Neural cell (in vitro differentiated cells): ENCODE measurements around the gene C22orf31. TPM values are rescaled to one million over a fixed set of nuclear protein-coding genes. Genes with fewer than 3 reads are reported as not detected.
A peak's percentile ranks its signal among the peaks of the same experiment; 100 is the strongest.

Experiments used
- H2AFZ ChIP-seq: fragments of 200-600, 300-800 bp; sonication (generic), shearing (Covaris generic); 2 replicates; pipeline ENCODE4 v1.6.0; 2014; ENCODE audit warnings: low read depth, mild to moderate bottlenecking, antibody characterized with exemption, low read length, moderate library complexity
- H3F3A ChIP-seq: fragments of 200-600 bp; shearing (Covaris generic); 2 replicates; pipeline ENCODE4 v1.6.1; 2016; ENCODE audit warnings: mild to moderate bottlenecking, moderate library complexity, mixed read lengths, antibody characterized with exemption, low read length; ENCODE audit not compliant: insufficient read depth, poor library complexity, severe bottlenecking
- H3K27ac ChIP-seq: fragments of 200-600, 300-800 bp; sonication (generic), shearing (Covaris generic); 2 replicates; pipeline ENCODE4 v1.5.1; 2014; ENCODE audit warnings: mild to moderate bottlenecking, low read length, moderate library complexity
- H3K27me3 ChIP-seq: fragments of 300-800, 200-600 bp; sonication (generic), shearing (Covaris generic); 2 replicates; pipeline ENCODE4 v1.6.0; 2014; ENCODE audit warnings: mild to moderate bottlenecking, low read depth, low read length, moderate library complexity; ENCODE audit not compliant: insufficient read depth
- H3K36me3 ChIP-seq: fragments of 300-800, 200-600 bp; sonication (generic), shearing (Covaris generic); 2 replicates; pipeline ENCODE4 v1.5.1; 2014; ENCODE audit warnings: mild to moderate bottlenecking, antibody characterized with exemption, low read length, moderate library complexity; ENCODE audit not compliant: insufficient read depth
- H3K4me2 ChIP-seq: fragments of 300-800, 200-600 bp; sonication (generic), shearing (Covaris generic); 2 replicates; pipeline ENCODE4 v1.6.0; 2014; ENCODE audit warnings: mild to moderate bottlenecking, low read length
- H3K4me3 ChIP-seq: fragments of 300-800, 200-600 bp; sonication (generic), shearing (Covaris generic); 2 replicates; pipeline ENCODE4 v1.5.1; 2014; ENCODE audit warnings: mild to moderate bottlenecking, low read length, moderate library complexity
- H3K79me2 ChIP-seq: fragments of 200-600 bp; shearing (Covaris generic); replicated peaks from 2 replicates; pipeline ENCODE4 v1.6.0; 2014; ENCODE audit warnings: mild to moderate bottlenecking, low read length, moderate library complexity; ENCODE audit not compliant: insufficient read depth
- H3K9ac ChIP-seq: fragments of 300-800, 200-600 bp; sonication (generic), shearing (Covaris generic); 2 replicates; pipeline ENCODE4 v1.6.1; 2016; ENCODE audit warnings: mild to moderate bottlenecking, low read length, mixed read lengths
- H3K9me2 ChIP-seq: fragments of 200-600 bp; shearing (Covaris generic); 2 replicates; pipeline ENCODE4 v1.6.1; 2016; ENCODE audit warnings: mild to moderate bottlenecking, low read length, mixed read lengths; ENCODE audit not compliant: insufficient read depth
- H3K9me3 ChIP-seq: fragments of 200-600, 300-800 bp; sonication (generic), shearing (Covaris generic); 2 replicates; pipeline ENCODE4 v1.6.1; 2016; ENCODE audit warnings: mild to moderate bottlenecking, mixed run types, low read length, moderate library complexity, mixed read lengths
- H4K20me1 ChIP-seq: fragments of 200-600 bp; shearing (Covaris generic); 2 replicates; pipeline ENCODE4 v1.6.1; 2016; ENCODE audit warnings: mild to moderate bottlenecking, mixed run types; ENCODE audit not compliant: insufficient read depth
- CTCF ChIP-seq: fragments of 450-650 bp; IDR thresholded peaks from 2 replicates; pipeline ENCODE4 v1.5.1; 2014; ENCODE audit warnings: antibody characterized with exemption, mild to moderate bottlenecking, moderate library complexity; ENCODE audit not compliant: poor library complexity, severe bottlenecking
- EP300 ChIP-seq: fragments of 450-650 bp; conservative IDR thresholded peaks from 2 replicates; pipeline ENCODE4 v1.6.1; 2014; ENCODE audit warnings: antibody characterized with exemption, mild to moderate bottlenecking, moderate library complexity; ENCODE audit not compliant: poor library complexity, severe bottlenecking
- EZH2 ChIP-seq: fragments of 200-600, 300-800 bp; shearing (Covaris generic), sonication (generic); IDR thresholded peaks from 2 replicates; pipeline ENCODE4 v1.6.1; 2014; ENCODE audit warnings: antibody characterized with exemption, low read length, borderline replicate concordance, mild to moderate bottlenecking; ENCODE audit not compliant: insufficient read depth, poor library complexity, severe bottlenecking
- MXI1 ChIP-seq: fragments of 450-650 bp; conservative IDR thresholded peaks from 2 replicates; pipeline ENCODE4 v1.6.1; 2014; ENCODE audit warnings: antibody characterized with exemption, mild to moderate bottlenecking; ENCODE audit not compliant: poor library complexity, severe bottlenecking
- POLR2AphosphoS5 ChIP-seq: IDR thresholded peaks from 2 replicates; pipeline ENCODE4 v1.6.1; 2012
- RAD21 ChIP-seq: fragments of 450-650 bp; conservative IDR thresholded peaks from 2 replicates; pipeline ENCODE4 v1.6.1; 2014; ENCODE audit warnings: antibody characterized with exemption, mild to moderate bottlenecking, moderate library complexity
- REST ChIP-seq: IDR thresholded peaks from 2 replicates; pipeline ENCODE4 v1.6.1; 2012; ENCODE audit warnings: borderline replicate concordance
- SMC3 ChIP-seq: fragments of 450-650 bp; conservative IDR thresholded peaks from 2 replicates; pipeline ENCODE4 v1.6.1; 2014; ENCODE audit warnings: antibody characterized with exemption, mild to moderate bottlenecking, moderate library complexity; ENCODE audit not compliant: poor library complexity
- TAF1 ChIP-seq: IDR thresholded peaks from 2 replicates; pipeline ENCODE4 v1.6.1; 2012; ENCODE audit warnings: low read depth
- polyA plus RNA-seq: library from polyadenylated mRNA; depleted of rRNA; stranded (reverse); fragments of >200 nt; gene quantifications from 2 replicates; pipeline ENCODE4 v1.2.3, GENCODE V29; 2014

C22orf31 gene
- polyA plus RNA-seq, 1 donor from 2014 or later = not detected

- no peaks in the 10 kb centered on the region for H3K36me3 ChIP-seq
- no peak overlapping the region for H2AFZ ChIP-seq
- H4K20me1 ChIP-seq = no peaks in the 10 kb centered on the region
- peaks cover 53% of the 10 kb centered on the region for H3K27me3 ChIP-seq
- H3K9me2 ChIP-seq = no peaks in the 10 kb centered on the region
- TF ChIP-seq TAF1 = no peak
- TF ChIP-seq MXI1 = no peak
- no peak for TF ChIP-seq CTCF
- TF ChIP-seq RAD21 = no peak
- no peak for TF ChIP-seq SMC3
- no peak for TF ChIP-seq EZH2
- no peaks in the 10 kb centered on the region for H3F3A ChIP-seq
- H3K4me3 ChIP-seq = peak overlapping the region; percentile 68
- no peaks in the 10 kb centered on the region for H3K9me3 ChIP-seq
- H3K27ac ChIP-seq = no peak overlapping the region
- no peaks in the 10 kb centered on the region for H3K79me2 ChIP-seq
- no peak overlapping the region for H3K9ac ChIP-seq
- H3K4me2 ChIP-seq = no peak overlapping the region
Observed at GRCh38 chr22:29072193-29072978, 10.8 kb upstream of the C22orf31 start.

- Histone ChIP-seq H2AFZ (no peak overlapping the region), H3K79me2 (no peaks in the 10 kb centered on the region), H3K9me2 (no peaks in the 10 kb centered on the region), H3K9me3 (no peaks in the 10 kb centered on the region), H3K4me2 (no peak overlapping the region), H3K4me3 (peak overlapping the region; percentile 52), H4K20me1 (no peaks in the 10 kb centered on the region), H3K36me3 (no peaks in the 10 kb centered on the region), H3K27me3 (peaks cover 53% of the 10 kb centered on the region), H3K27ac (no peak overlapping the region), H3K9ac (no peak overlapping the region), H3F3A (no peaks in the 10 kb centered on the region)
- TF ChIP-seq RAD21 (no peak), MXI1 (no peak), REST (no peak), CTCF (no peak), POLR2AphosphoS5 (no peak), SMC3 (no peak), EZH2 (no peak), EP300 (no peak)
Observed at GRCh38 chr22:29071261-29072045, 9.8 kb upstream of the C22orf31 start.
